Smooth muscle cell (in vitro differentiated cells): Measurements from ENCODE around the gene YRDC. TPM values are rescaled to one million over a fixed set of nuclear protein-coding genes. Genes with fewer than 3 reads are reported as not detected.

Source experiments
- DNase-seq: peaks from one replicate; lab custom pipeline; 2025; ENCODE audit not compliant: unreplicated experiment; lab: John Stamatoyannopoulos, UW
- H2AFZ ChIP-seq: fragments of 200-600 bp; sonication (generic); 2 replicates; pipeline ENCODE4 v1.6.0; 2016; ENCODE audit warnings: antibody characterized with exemption, low read depth, mild to moderate bottlenecking
- H3F3A ChIP-seq: fragments of 200-600 bp; sonication (generic); 2 replicates; pipeline ENCODE4 v1.6.0; 2017; ENCODE audit warnings: antibody characterized with exemption, low read depth
- H3K27ac ChIP-seq: fragments of 200-600 bp; sonication (generic); 2 replicates; pipeline ENCODE4 v1.5.1; 2016; ENCODE audit warnings: low read depth, mild to moderate bottlenecking
- H3K27me3 ChIP-seq: fragments of 200-600 bp; sonication (generic); 2 replicates; pipeline ENCODE4 v1.6.1; 2016; ENCODE audit warnings: low read depth, mild to moderate bottlenecking
- H3K36me3 ChIP-seq: fragments of 200-600 bp; sonication (generic); 2 replicates; pipeline ENCODE4 v1.5.1; 2016; ENCODE audit warnings: low read depth
- H3K4me1 ChIP-seq: fragments of 200-600 bp; sonication (generic); 2 replicates; pipeline ENCODE4 v1.5.1; 2016; ENCODE audit warnings: low read depth
- H3K4me2 ChIP-seq: fragments of 200-600 bp; sonication (generic); 2 replicates; pipeline ENCODE4 v1.6.0; 2016; ENCODE audit warnings: mild to moderate bottlenecking
- H3K4me3 ChIP-seq: fragments of 200-600 bp; sonication (generic); 2 replicates; pipeline ENCODE4 v1.5.1; 2016; ENCODE audit warnings: mild to moderate bottlenecking
- H3K79me2 ChIP-seq: fragments of 200-600 bp; sonication (generic); 2 replicates; pipeline ENCODE4 v1.6.0; 2016; ENCODE audit warnings: low read depth, mild to moderate bottlenecking
- H3K9ac ChIP-seq: fragments of 200-600 bp; sonication (generic); 2 replicates; pipeline ENCODE4 v1.6.0; 2016; ENCODE audit warnings: low read depth
- H3K9me3 ChIP-seq: fragments of 200-600 bp; sonication (generic); replicated peaks from 2 replicates; pipeline ENCODE4 v1.5.1; 2016; ENCODE audit warnings: low read depth
- H4K20me1 ChIP-seq: fragments of 200-600 bp; sonication (generic); 2 replicates; pipeline ENCODE4 v1.6.0; 2016; ENCODE audit warnings: low read depth
- CTCF ChIP-seq: fragments of 200-600 bp; sonication (generic); IDR thresholded peaks from 2 replicates; pipeline ENCODE4 v1.5.1; 2017; ENCODE audit warnings: borderline replicate concordance, mild to moderate bottlenecking, antibody characterized with exemption; ENCODE audit not compliant: insufficient read depth, poor library complexity, severe bottlenecking
- WGBS: methylation state at CpG from one replicate; pipeline ENCODE4 v1.1.7; 2016; ENCODE audit warnings: low lambda C conversion rate; 5-methylcytosine and 5-hydroxymethylcytosine counted together
- polyA plus RNA-seq: library from polyadenylated mRNA; unstranded; fragments of >200 nt; fragmentation: Nextera tagmentation; extraction: Ambion mirVana; gene quantifications from 2 replicates; pipeline ENCODE4 v1.2.1, GENCODE V29; 2016
- total RNA-seq: library from RNA; depleted of rRNA; stranded (reverse); fragments of >200 nt; gene quantifications from 2 replicates; pipeline ENCODE4 v1.2.3, GENCODE V29; 2014

Gene YRDC
- total and polyA plus RNA-seq, 2 experiments from 2014 or later, result 29.6 to 46.0 TPM

GRCh38 chr1:37767488-37767887, 40.5 kb downstream of the YRDC start:
- Histone ChIP-seq H3F3A (no peaks in the 10 kb centered on the region), H3K27me3 (peaks cover 85% of the 10 kb centered on the region), H4K20me1 (no peaks in the 10 kb centered on the region), H3K9ac (no peak overlapping the region), H3K4me3 (no peak overlapping the region), H3K4me1 (no peaks in the 10 kb centered on the region), H3K36me3 (no peaks in the 10 kb centered on the region), H3K27ac (no peak overlapping the region), H2AFZ (no peak overlapping the region), H3K9me3 (no peaks in the 10 kb centered on the region), H3K4me2 (no peak overlapping the region), H3K79me2 (no peaks in the 10 kb centered on the region)
- TF ChIP-seq CTCF, result no peak
- WGBS, result 16% methylated on average over 2 of the region's 2 CpGs
- DNase-seq, result no peak

- no peak overlapping the region for H2AFZ ChIP-seq
- H3F3A ChIP-seq, result no peaks in the 10 kb centered on the region
- H3K27me3 ChIP-seq, result peaks cover 92% of the 10 kb centered on the region
- no peak for DNase-seq
- no peaks in the 10 kb centered on the region for H3K79me2 ChIP-seq
- H4K20me1 ChIP-seq, result no peaks in the 10 kb centered on the region
- WGBS, result 25% methylated on average over 27 of the region's 27 CpGs
- H3K36me3 ChIP-seq, result no peaks in the 10 kb centered on the region
- no peaks in the 10 kb centered on the region for H3K9me3 ChIP-seq
- H3K9ac ChIP-seq, result no peak overlapping the region
- TF ChIP-seq CTCF, result no peak
- H3K27ac ChIP-seq, result no peak overlapping the region
- H3K4me1 ChIP-seq, result no peaks in the 10 kb centered on the region
- H3K4me2 ChIP-seq, result no peak overlapping the region
- H3K4me3 ChIP-seq, result no peak overlapping the region
Observed at GRCh38 chr1:37765916-37766664, 41.9 kb downstream of the YRDC start.

- no peak for TF ChIP-seq CTCF
- H3K4me2 ChIP-seq, result no peak within 1 kb of the TSS
- no peak within 1 kb of the TSS for H3K27ac ChIP-seq
- peaks cover 90% of the 10 kb centered on the region for H3K27me3 ChIP-seq
- no peaks in the 10 kb centered on the region for H3K79me2 ChIP-seq
- no peak for DNase-seq
- 16% methylated on average over 33 of the region's 33 CpGs for WGBS
- H3K9me3 ChIP-seq, result no peaks in the 10 kb centered on the region
- H2AFZ ChIP-seq, result no peak within 1 kb of the TSS
- H4K20me1 ChIP-seq, result no peaks in the 10 kb centered on the region
- no peaks in the 10 kb centered on the region for H3F3A ChIP-seq
- H3K36me3 ChIP-seq, result no peaks in the 10 kb centered on the region
- no peaks in the 10 kb centered on the region for H3K4me1 ChIP-seq
- no peak within 1 kb of the TSS for H3K9ac ChIP-seq
- no peak within 1 kb of the TSS for H3K4me3 ChIP-seq
Observed at GRCh38 chr1:37764888-37765441, 43.0 kb downstream of the YRDC start, which contains the start of gene EPHA10. TSS of gene EPHA10 (minus strand) at chr1:37765120. CDS start at chr1:37765066, 54 bp downstream.
